ENCODE results near the gene ZRANB2. TPM values are rescaled to one million over a fixed set of nuclear protein-coding genes. Genes with fewer than 3 reads are reported as not detected.

ZRANB2 gene
- total RNA-seq, 1 donor from 2014 or later, result 84.3 TPM

GRCh38 chr1:71072273-71072672, 8.6 kb downstream of the ZRANB2 start:
- no peak for DNase-seq (ENCODE audit: extremely low spot score, unreplicated experiment)
- no peak for TF ChIP-seq CTCF (IDR thresholded peaks at IDR 0.05)
- Mint-ChIP-seq H3K9me3 (ENCODE audit: unreplicated experiment) (no peaks in the 10 kb centered on the region), H3K36me3 (ENCODE audit: unreplicated experiment) (peaks cover 59% of the 10 kb centered on the region), H3K4me1 (ENCODE audit: unreplicated experiment) (peaks cover 3% of the 10 kb centered on the region), H3K4me3 (ENCODE audit: unreplicated experiment) (no peak overlapping the region), H3K27me3 (ENCODE audit: unreplicated experiment) (no peaks in the 10 kb centered on the region), H3K27ac (ENCODE audit: unreplicated experiment) (no peak overlapping the region)

GRCh38 chr1:71071720-71072119, 9.1 kb downstream of the ZRANB2 start:
- no peak for DNase-seq (ENCODE audit: extremely low spot score, unreplicated experiment)
- Mint-ChIP-seq H3K4me3 (ENCODE audit: unreplicated experiment) (no peak overlapping the region), H3K9me3 (ENCODE audit: unreplicated experiment) (no peaks in the 10 kb centered on the region), H3K4me1 (ENCODE audit: unreplicated experiment) (peaks cover 3% of the 10 kb centered on the region), H3K27ac (ENCODE audit: unreplicated experiment) (no peak overlapping the region), H3K27me3 (ENCODE audit: unreplicated experiment) (no peaks in the 10 kb centered on the region), H3K36me3 (ENCODE audit: unreplicated experiment) (peaks cover 61% of the 10 kb centered on the region)
- TF ChIP-seq CTCF (IDR thresholded peaks at IDR 0.05), result no peak

GRCh38 chr1:71068325-71069240, 12.3 kb downstream of the ZRANB2 start:
- no peak for DNase-seq (ENCODE audit: extremely low spot score, unreplicated experiment)
- Mint-ChIP-seq H3K27ac (ENCODE audit: unreplicated experiment) (no peak overlapping the region), H3K9me3 (ENCODE audit: unreplicated experiment) (no peaks in the 10 kb centered on the region), H3K36me3 (ENCODE audit: unreplicated experiment) (peaks cover 64% of the 10 kb centered on the region), H3K4me1 (ENCODE audit: unreplicated experiment) (no peaks in the 10 kb centered on the region), H3K4me3 (ENCODE audit: unreplicated experiment) (no peak overlapping the region), H3K27me3 (ENCODE audit: unreplicated experiment) (no peaks in the 10 kb centered on the region)
- no peak for TF ChIP-seq CTCF (IDR thresholded peaks at IDR 0.05)

- no peak for DNase-seq (ENCODE audit: extremely low spot score, unreplicated experiment)
- Mint-ChIP-seq H3K4me1 (ENCODE audit: unreplicated experiment) (no peaks in the 10 kb centered on the region), H3K27ac (ENCODE audit: unreplicated experiment) (no peak overlapping the region), H3K36me3 (ENCODE audit: unreplicated experiment) (peaks cover 24% of the 10 kb centered on the region), H3K4me3 (ENCODE audit: unreplicated experiment) (no peak overlapping the region), H3K9me3 (ENCODE audit: unreplicated experiment) (no peaks in the 10 kb centered on the region), H3K27me3 (ENCODE audit: unreplicated experiment) (peaks cover 8% of the 10 kb centered on the region)
- TF ChIP-seq CTCF (IDR thresholded peaks at IDR 0.05), result no peak
These were observed 26.0 kb downstream of the ZRANB2 start for GRCh38 chr1:71054791-71055190.

GRCh38 chr1:71054281-71054731, 26.5 kb downstream of the ZRANB2 start:
- H3K36me3 Mint-ChIP-seq (ENCODE audit: unreplicated experiment), result peaks cover 22% of the 10 kb centered on the region
- H3K27ac Mint-ChIP-seq (ENCODE audit: unreplicated experiment), result no peak overlapping the region
- no peak for DNase-seq (ENCODE audit: extremely low spot score, unreplicated experiment)
- peaks cover 9% of the 10 kb centered on the region for H3K27me3 Mint-ChIP-seq (ENCODE audit: unreplicated experiment)
- TF ChIP-seq CTCF (IDR thresholded peaks at IDR 0.05), result no peak
- no peaks in the 10 kb centered on the region for H3K9me3 Mint-ChIP-seq (ENCODE audit: unreplicated experiment)
- no peak overlapping the region for H3K4me3 Mint-ChIP-seq (ENCODE audit: unreplicated experiment)
- H3K4me1 Mint-ChIP-seq (ENCODE audit: unreplicated experiment), result no peaks in the 10 kb centered on the region
